ENCODE results near the gene CMTM4.

GRCh38 chr16:66617010-66617434, 79.5 kb downstream of the CMTM4 start:
- TF ChIP-seq CTCF (IDR thresholded peaks at IDR 0.05), result no peak
- TF ChIP-seq EP300 (IDR thresholded peaks at IDR 0.05), result no peak

All from tibial nerve (tissue), 4 donors.